Esophagus muscularis mucosa (tissue), 3 donors: ENCODE measurements around the gene ANKRD12.

ENCODE experiments used
- POLR2A ChIP-seq: fragments of 450-650 bp; IDR thresholded peaks from one replicate; pipeline ENCODE4 v1.6.1; 2017; ENCODE audit warnings: antibody characterized with exemption, moderate library complexity, mild to moderate bottlenecking, low read depth
- TF ChIP-seq, protein P1 (sequence below), 3 experiments: fragments of 200-600 bp in 2 of 3; fragments of 450-650 bp in 1 of 3; sonication (generic) in 2 of 3; IDR thresholded peaks; one replicate each; pipeline ENCODE4 v1.5.1; 2017 to 2019; ENCODE audit warnings: antibody characterized with exemption in 3 of 3, mild to moderate bottlenecking in 2 of 3, moderate library complexity in 1 of 3

DNA sequence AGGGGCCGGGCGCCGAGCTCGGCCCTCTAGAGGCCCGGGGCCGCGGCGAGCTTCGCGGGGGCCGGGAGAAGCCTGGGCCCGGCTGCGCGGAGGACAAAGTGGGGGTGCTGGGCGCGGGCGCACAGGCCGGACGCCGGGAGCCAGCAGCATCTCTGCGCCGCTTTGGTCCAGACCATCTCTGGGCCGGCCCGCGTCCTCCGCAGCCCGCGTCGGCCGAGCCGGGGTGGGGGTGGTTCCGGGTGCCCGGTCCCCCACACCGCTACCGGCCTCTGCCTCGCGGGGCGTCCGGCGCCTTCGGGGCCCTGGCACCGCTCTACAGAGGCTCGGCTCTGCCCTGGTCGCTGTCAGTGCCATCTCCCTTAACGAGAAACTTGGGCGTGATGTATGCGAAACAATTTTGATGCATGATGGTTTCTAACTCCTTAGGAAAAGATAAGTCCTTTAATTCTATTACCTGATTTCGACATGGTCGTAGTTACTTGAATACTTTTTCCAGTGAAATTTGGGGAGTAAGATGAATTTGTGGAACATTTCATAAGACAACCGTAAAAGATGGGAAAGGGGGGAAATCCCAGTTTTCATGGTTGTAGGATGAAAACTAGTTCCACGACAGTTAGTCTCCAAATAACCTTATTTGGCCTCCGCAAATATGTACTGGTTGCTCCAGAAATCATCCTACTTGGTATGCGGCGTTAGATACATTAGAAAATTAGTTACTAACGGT is 198.6 kb downstream of the ANKRD12 start:
- no peak for TF ChIP-seq POLR2A
- TF ChIP-seq, protein P1, sequence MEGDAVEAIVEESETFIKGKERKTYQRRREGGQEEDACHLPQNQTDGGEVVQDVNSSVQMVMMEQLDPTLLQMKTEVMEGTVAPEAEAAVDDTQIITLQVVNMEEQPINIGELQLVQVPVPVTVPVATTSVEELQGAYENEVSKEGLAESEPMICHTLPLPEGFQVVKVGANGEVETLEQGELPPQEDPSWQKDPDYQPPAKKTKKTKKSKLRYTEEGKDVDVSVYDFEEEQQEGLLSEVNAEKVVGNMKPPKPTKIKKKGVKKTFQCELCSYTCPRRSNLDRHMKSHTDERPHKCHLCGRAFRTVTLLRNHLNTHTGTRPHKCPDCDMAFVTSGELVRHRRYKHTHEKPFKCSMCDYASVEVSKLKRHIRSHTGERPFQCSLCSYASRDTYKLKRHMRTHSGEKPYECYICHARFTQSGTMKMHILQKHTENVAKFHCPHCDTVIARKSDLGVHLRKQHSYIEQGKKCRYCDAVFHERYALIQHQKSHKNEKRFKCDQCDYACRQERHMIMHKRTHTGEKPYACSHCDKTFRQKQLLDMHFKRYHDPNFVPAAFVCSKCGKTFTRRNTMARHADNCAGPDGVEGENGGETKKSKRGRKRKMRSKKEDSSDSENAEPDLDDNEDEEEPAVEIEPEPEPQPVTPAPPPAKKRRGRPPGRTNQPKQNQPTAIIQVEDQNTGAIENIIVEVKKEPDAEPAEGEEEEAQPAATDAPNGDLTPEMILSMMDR (IDR thresholded peaks at IDR 0.05), result peak in 1 of 3 experiments; percentile 35
